ENCODE measurements around the gene ZSWIM4.

ZSWIM4 gene

DNA sequence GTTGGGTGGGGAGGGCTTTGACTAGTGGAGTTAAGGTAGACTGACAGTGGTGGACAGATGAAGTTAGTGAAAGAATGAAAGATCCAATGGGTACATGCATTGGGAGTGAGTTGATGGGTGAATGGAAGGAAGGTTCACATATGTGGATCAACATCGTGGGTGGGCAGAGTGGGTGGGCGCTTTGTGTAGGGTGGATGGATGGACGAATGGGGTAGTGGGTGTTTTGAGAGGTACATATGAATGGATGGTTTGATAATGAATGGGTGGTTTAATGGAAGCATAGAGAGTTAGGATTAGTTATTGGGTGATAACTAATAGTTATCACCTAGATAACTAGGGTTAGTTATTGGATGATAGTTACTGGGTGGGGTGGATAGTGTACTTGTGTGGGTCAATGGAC lies 11.5 kb downstream of the ZSWIM4 start:
- H3K27me3 ChIP-seq (ENCODE audit: insufficient read depth, low read length), result no peaks in the 10 kb centered on the region
- no peak overlapping the region for H3K4me2 ChIP-seq (ENCODE audit: low read length)
- peaks cover 19 to 37% of the 10 kb centered on the region in 2 experiments for H3K36me3 ChIP-seq (ENCODE audit: control insufficient read depth in 1 of 2, insufficient read depth in 2 of 2, low read length in 2 of 2)
- no peaks in the 10 kb centered on the region for H3K79me1 ChIP-seq (ENCODE audit: low read length)
- no peak overlapping the region for H2BK5ac ChIP-seq (ENCODE audit: low read depth, low read length, poor library complexity)
- H3K9me3 ChIP-seq (ENCODE audit: insufficient read depth, low read depth, low read length), result no peaks in the 10 kb centered on the region
- no peak overlapping the region for H4K8ac ChIP-seq (ENCODE audit: low read depth, low read length)
- H4K91ac ChIP-seq (ENCODE audit: low read depth, low read length), result no peak overlapping the region
- H3K27ac ChIP-seq (ENCODE audit: low read depth, low read length), result no peak overlapping the region
- H3K14ac ChIP-seq (ENCODE audit: low read length), result no peak overlapping the region
- no peak overlapping the region for H2BK12ac ChIP-seq (ENCODE audit: low read length)
- H3K79me2 ChIP-seq (ENCODE audit: control insufficient read depth, insufficient read depth, low read length, poor library complexity), result no peaks in the 10 kb centered on the region
- no peak overlapping the region for H2AK5ac ChIP-seq (ENCODE audit: low read length)
- no peak overlapping the region for H3K4ac ChIP-seq (ENCODE audit: low read depth, low read length)
- no peak overlapping the region for H3K23ac ChIP-seq (ENCODE audit: low read length)
- no peaks in the 10 kb centered on the region for H3K4me1 ChIP-seq (ENCODE audit: control insufficient read depth in 1 of 2, insufficient read depth in 2 of 2, low read length in 2 of 2)
- WGBS (ENCODE audit: extremely low coverage, insufficient coverage, insufficient read length), result 100% methylated on average over 2 of the region's 3 CpGs
- no peak overlapping the region for H3K4me3 ChIP-seq (ENCODE audit: low read depth, low read length)
- no peak overlapping the region for H3K9ac ChIP-seq (ENCODE audit: low read length)
- no peak overlapping the region for H3K18ac ChIP-seq (ENCODE audit: low read length)
- DNase-seq, result no peak
- H4K12ac ChIP-seq (ENCODE audit: low read depth, low read length), result no peak overlapping the region
- no peak overlapping the region for H2BK120ac ChIP-seq (ENCODE audit: insufficient read depth, low read length, poor library complexity)
- no peak overlapping the region for H2AFZ ChIP-seq (ENCODE audit: insufficient read depth, low read length, poor library complexity)

GRCh38 chr19:13807421-13808021 lies 12.3 kb downstream of the ZSWIM4 start:
- Histone ChIP-seq H3K79me2 (ENCODE audit: control insufficient read depth, insufficient read depth, low read length, poor library complexity) (no peaks in the 10 kb centered on the region), H3K18ac (ENCODE audit: low read length) (no peak overlapping the region), H3K14ac (ENCODE audit: low read length) (no peak overlapping the region), H4K8ac (ENCODE audit: low read depth, low read length) (no peak overlapping the region), H4K91ac (ENCODE audit: low read depth, low read length) (no peak overlapping the region), H3K4me2 (ENCODE audit: low read length) (no peak overlapping the region), H4K12ac (ENCODE audit: low read depth, low read length) (no peak overlapping the region), H3K4me3 (ENCODE audit: low read depth, low read length) (no peak overlapping the region), H2AK5ac (ENCODE audit: low read length) (no peak overlapping the region), H3K27ac (ENCODE audit: low read depth, low read length) (no peak overlapping the region), H3K9ac (ENCODE audit: low read length) (no peak overlapping the region), H3K36me3 (ENCODE audit: control insufficient read depth in 1 of 2, insufficient read depth in 2 of 2, low read length in 2 of 2) (peaks cover 20 to 37% of the 10 kb centered on the region in 2 experiments), H3K9me3 (ENCODE audit: insufficient read depth, low read depth, low read length) (no peaks in the 10 kb centered on the region), H2BK120ac (ENCODE audit: insufficient read depth, low read length, poor library complexity) (no peak overlapping the region), H2BK12ac (ENCODE audit: low read length) (no peak overlapping the region), H3K79me1 (ENCODE audit: low read length) (no peaks in the 10 kb centered on the region), H3K4ac (ENCODE audit: low read depth, low read length) (no peak overlapping the region), H3K27me3 (ENCODE audit: insufficient read depth, low read length) (no peaks in the 10 kb centered on the region), H2BK5ac (ENCODE audit: low read depth, low read length, poor library complexity) (no peak overlapping the region), H3K4me1 (ENCODE audit: control insufficient read depth in 1 of 2, insufficient read depth in 2 of 2, low read length in 2 of 2) (no peaks in the 10 kb centered on the region), H3K23ac (ENCODE audit: low read length) (no peak overlapping the region), H2AFZ (ENCODE audit: insufficient read depth, low read length, poor library complexity) (no peak overlapping the region)
- no peak for DNase-seq
- WGBS (ENCODE audit: extremely low coverage, insufficient coverage, insufficient read length), result no CpG with 5 or more reads among the region's 3 CpGs

DNA sequence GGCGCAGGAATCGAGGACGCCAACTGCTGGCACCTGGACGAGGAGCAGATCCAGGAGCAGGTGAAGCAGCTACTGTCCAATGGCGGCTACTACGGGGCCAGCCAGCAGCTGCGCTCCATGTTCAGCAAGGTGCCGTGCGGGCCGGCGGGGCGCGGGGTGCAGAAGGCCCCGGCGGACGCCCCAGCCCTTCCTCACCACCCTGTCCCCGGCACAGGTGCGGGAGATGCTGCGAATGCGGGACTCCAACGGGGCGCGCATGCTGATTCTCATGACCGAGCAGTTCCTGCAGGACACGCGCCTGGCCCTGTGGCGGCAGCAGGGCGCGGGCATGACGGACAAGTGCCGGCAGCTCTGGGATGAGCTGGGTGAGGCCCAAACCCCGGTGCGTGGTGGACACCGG lies 13.6 kb downstream of the ZSWIM4 start:
- H2AK5ac ChIP-seq (ENCODE audit: low read length), result no peak overlapping the region
- H3K79me2 ChIP-seq (ENCODE audit: control insufficient read depth, insufficient read depth, low read length, poor library complexity), result no peaks in the 10 kb centered on the region
- no peak overlapping the region for H3K4me2 ChIP-seq (ENCODE audit: low read length)
- H3K4ac ChIP-seq (ENCODE audit: low read depth, low read length), result no peak overlapping the region
- no peak overlapping the region for H4K91ac ChIP-seq (ENCODE audit: low read depth, low read length)
- H2BK120ac ChIP-seq (ENCODE audit: insufficient read depth, low read length, poor library complexity), result no peak overlapping the region
- no peak overlapping the region for H3K23ac ChIP-seq (ENCODE audit: low read length)
- H3K36me3 ChIP-seq (ENCODE audit: control insufficient read depth in 1 of 2, insufficient read depth in 2 of 2, low read length in 2 of 2), result peaks cover 28 to 42% of the 10 kb centered on the region in 2 experiments
- no peak for DNase-seq
- no peak overlapping the region for H3K4me3 ChIP-seq (ENCODE audit: low read depth, low read length)
- no CpG with 5 or more reads among the region's 34 CpGs for WGBS (ENCODE audit: extremely low coverage, insufficient coverage, insufficient read length)
- H4K12ac ChIP-seq (ENCODE audit: low read depth, low read length), result no peak overlapping the region
- H3K27me3 ChIP-seq (ENCODE audit: insufficient read depth, low read length), result no peaks in the 10 kb centered on the region
- no peak overlapping the region for H2AFZ ChIP-seq (ENCODE audit: insufficient read depth, low read length, poor library complexity)
- no peaks in the 10 kb centered on the region for H3K4me1 ChIP-seq (ENCODE audit: control insufficient read depth in 1 of 2, insufficient read depth in 2 of 2, low read length in 2 of 2)
- no peak overlapping the region for H3K18ac ChIP-seq (ENCODE audit: low read length)
- no peak overlapping the region for H3K9ac ChIP-seq (ENCODE audit: low read length)
- H4K8ac ChIP-seq (ENCODE audit: low read depth, low read length), result no peak overlapping the region
- no peak overlapping the region for H2BK5ac ChIP-seq (ENCODE audit: low read depth, low read length, poor library complexity)
- no peak overlapping the region for H3K14ac ChIP-seq (ENCODE audit: low read length)
- H3K79me1 ChIP-seq (ENCODE audit: low read length), result no peaks in the 10 kb centered on the region
- H3K9me3 ChIP-seq (ENCODE audit: insufficient read depth, low read depth, low read length), result peaks cover 4% of the 10 kb centered on the region
- no peak overlapping the region for H3K27ac ChIP-seq (ENCODE audit: low read depth, low read length)
- H2BK12ac ChIP-seq (ENCODE audit: low read length), result no peak overlapping the region

DNA sequence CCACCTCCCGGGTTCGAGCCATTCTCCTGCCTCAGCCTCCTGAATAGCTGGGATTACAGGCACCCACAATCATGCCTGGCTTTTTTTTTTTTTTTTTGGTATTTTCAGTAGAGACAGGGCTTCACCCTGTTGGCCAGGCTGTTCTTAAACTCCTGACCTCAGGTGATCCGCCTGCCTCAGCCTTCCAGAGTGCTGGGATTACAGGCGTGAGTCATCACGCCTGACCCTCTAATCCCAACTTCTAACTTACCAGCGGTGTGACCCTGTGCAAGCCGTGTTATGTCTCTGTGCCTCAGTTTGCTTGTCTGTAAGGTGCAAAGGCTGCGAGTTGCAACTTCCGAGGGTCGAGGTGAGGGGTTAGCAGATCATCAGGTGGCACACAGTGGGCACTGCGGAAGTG lies 17.3 kb downstream of the ZSWIM4 start:
- peaks cover 4% of the 10 kb centered on the region for H3K9me3 ChIP-seq (ENCODE audit: insufficient read depth, low read depth, low read length)
- no peak overlapping the region for H4K8ac ChIP-seq (ENCODE audit: low read depth, low read length)
- DNase-seq, result peak in 1 of 2 donors; percentile 0

More for the DNA sequence above, 17.3 kb downstream of the ZSWIM4 start:
- no peak overlapping the region for H4K12ac ChIP-seq (ENCODE audit: low read depth, low read length)
- no peak overlapping the region for H3K9ac ChIP-seq (ENCODE audit: low read length)
- H3K79me1 ChIP-seq (ENCODE audit: low read length), result peaks cover 2% of the 10 kb centered on the region
- no peak overlapping the region for H2AFZ ChIP-seq (ENCODE audit: insufficient read depth, low read length, poor library complexity)
- H3K23ac ChIP-seq (ENCODE audit: low read length), result no peak overlapping the region
- H3K27ac ChIP-seq (ENCODE audit: low read depth, low read length), result no peak overlapping the region
- H2BK12ac ChIP-seq (ENCODE audit: low read length), result no peak overlapping the region
- H3K4ac ChIP-seq (ENCODE audit: low read depth, low read length), result no peak overlapping the region
- no peak overlapping the region for H2BK5ac ChIP-seq (ENCODE audit: low read depth, low read length, poor library complexity)
- no CpG with 5 or more reads among the region's 11 CpGs for WGBS (ENCODE audit: extremely low coverage, insufficient coverage, insufficient read length)
- H3K79me2 ChIP-seq (ENCODE audit: control insufficient read depth, insufficient read depth, low read length, poor library complexity), result no peaks in the 10 kb centered on the region
- no peak overlapping the region for H3K14ac ChIP-seq (ENCODE audit: low read length)
- H3K27me3 ChIP-seq (ENCODE audit: insufficient read depth, low read length), result no peaks in the 10 kb centered on the region
- no peak overlapping the region for H3K4me3 ChIP-seq (ENCODE audit: low read depth, low read length)
- H2AK5ac ChIP-seq (ENCODE audit: low read length), result no peak overlapping the region
- peaks cover 6% of the 10 kb centered on the region in 2 experiments for H3K4me1 ChIP-seq (ENCODE audit: control insufficient read depth in 1 of 2, insufficient read depth in 2 of 2, low read length in 2 of 2)
- H3K18ac ChIP-seq (ENCODE audit: low read length), result no peak overlapping the region
- no peak overlapping the region for H3K4me2 ChIP-seq (ENCODE audit: low read length)
- peaks cover 32 to 40% of the 10 kb centered on the region in 2 experiments for H3K36me3 ChIP-seq (ENCODE audit: control insufficient read depth in 1 of 2, insufficient read depth in 2 of 2, low read length in 2 of 2)
- H2BK120ac ChIP-seq (ENCODE audit: insufficient read depth, low read length, poor library complexity), result no peak overlapping the region
- no peak overlapping the region for H4K91ac ChIP-seq (ENCODE audit: low read depth, low read length)

Data from trophoblast cell (in vitro differentiated cells and primary cell).